ENCODE data around the gene HEXIM2.
"Not testable (repeated sequence)": the region's sequence is repeated elsewhere in the genome, so short reads cannot be mapped to it uniquely, and the experiment has no call there.

The HEXIM2 gene, protein sequence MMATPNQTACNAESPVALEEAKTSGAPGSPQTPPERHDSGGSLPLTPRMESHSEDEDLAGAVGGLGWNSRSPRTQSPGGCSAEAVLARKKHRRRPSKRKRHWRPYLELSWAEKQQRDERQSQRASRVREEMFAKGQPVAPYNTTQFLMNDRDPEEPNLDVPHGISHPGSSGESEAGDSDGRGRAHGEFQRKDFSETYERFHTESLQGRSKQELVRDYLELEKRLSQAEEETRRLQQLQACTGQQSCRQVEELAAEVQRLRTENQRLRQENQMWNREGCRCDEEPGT

DNA sequence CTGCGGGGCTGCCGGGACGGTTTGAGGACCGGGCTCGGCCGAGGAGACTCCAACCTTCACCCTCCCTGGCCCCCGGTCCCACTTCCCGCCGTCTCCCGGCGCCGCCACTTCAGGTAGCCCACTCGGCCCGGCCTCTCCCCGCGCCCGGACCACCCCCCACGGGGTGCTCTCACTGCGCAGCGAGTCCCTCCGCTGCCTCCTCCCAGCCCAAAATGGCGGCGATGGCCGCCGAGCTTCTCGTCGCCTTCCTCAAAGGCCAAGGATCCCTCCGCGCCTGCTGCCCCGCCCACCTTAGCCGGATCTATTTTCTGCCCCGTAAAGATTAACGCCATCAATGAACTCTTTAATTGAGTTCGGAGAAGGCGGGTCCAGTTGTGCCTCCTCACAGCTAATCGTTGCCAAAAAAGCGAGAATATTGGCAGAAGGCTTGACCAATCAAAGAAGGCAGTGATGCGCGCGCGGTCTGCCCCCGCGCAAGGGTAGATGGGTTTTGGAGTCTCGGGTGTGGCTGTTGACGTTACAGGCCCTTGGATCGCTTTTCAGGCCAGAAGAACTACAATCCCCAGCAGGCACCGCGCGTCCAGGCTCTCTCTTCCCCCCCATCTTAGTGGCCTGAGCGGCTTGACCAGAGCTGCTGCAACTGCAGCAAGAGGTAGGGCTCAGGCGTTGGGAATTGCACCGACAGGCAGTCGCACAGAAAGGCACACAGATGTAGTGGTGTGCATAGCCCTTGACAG lies at the start of gene HEXIM2:
Gene HEXIM2, plus strand, starts transcription at position 588 of the 737 bp plus-strand sequence. CDS start 919 bp downstream, outside the sequence.
- peak; percentile 100 for DNase-seq

DNA sequence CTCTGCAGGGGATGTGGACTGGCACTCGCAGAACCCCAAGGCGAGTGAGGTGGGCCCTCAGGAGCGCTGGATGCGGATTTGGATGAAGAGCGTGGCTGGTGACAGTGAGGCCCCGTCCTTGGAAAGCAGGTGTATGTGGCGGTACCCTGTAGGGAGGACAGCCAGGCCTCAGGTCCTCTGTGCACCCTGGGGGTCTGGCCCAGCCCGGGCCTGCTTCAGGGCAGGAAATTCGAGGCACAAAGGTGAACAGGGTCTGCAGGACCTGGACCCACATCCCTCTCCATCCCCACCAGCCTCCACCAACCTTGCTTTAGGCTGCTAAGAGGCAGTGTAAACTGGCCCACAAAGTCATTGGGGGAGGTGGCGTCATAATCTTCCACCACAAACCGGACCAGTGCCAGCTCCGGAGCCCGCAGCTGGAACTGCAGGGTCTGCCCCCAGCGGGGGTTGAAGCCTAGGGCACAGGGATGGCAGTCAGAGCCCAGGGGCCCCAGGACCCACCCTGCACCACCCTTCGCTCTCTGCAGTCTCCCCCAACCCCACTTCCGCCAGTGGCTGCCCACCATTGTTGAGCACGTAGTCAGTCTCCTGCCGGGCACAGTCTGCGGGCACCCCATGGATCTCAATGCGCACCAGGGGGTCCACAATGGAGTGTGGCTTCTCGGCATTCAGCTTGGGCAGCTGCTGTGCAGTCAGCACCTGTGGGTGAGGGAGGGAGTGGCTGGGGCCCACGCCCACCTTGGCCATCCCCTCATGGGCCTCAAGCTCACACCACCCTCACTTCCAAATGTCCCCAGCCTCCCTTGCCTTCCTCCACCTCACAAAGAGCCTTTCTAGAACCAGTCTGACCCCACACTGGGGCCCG lies 48.9 kb upstream of the HEXIM2 start:
- no peak for DNase-seq

DNA sequence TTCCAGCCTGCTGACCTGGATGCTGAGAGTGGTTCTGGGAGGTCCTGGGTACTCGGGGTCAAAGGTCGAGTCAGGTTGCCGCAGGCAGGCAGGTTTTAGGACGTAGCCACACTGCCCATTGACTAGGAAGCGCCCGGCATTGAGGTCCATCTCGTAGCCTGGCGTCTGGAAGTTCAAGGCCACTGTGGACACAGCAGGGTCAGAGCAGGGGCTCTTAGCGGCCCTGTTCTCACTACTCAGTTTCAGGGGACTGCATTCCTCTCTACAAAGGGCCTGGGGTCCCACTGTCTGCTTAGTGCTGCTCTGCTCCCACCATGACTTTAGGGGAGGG lies 48.3 kb upstream of the HEXIM2 start:
- no peak for DNase-seq

DNA sequence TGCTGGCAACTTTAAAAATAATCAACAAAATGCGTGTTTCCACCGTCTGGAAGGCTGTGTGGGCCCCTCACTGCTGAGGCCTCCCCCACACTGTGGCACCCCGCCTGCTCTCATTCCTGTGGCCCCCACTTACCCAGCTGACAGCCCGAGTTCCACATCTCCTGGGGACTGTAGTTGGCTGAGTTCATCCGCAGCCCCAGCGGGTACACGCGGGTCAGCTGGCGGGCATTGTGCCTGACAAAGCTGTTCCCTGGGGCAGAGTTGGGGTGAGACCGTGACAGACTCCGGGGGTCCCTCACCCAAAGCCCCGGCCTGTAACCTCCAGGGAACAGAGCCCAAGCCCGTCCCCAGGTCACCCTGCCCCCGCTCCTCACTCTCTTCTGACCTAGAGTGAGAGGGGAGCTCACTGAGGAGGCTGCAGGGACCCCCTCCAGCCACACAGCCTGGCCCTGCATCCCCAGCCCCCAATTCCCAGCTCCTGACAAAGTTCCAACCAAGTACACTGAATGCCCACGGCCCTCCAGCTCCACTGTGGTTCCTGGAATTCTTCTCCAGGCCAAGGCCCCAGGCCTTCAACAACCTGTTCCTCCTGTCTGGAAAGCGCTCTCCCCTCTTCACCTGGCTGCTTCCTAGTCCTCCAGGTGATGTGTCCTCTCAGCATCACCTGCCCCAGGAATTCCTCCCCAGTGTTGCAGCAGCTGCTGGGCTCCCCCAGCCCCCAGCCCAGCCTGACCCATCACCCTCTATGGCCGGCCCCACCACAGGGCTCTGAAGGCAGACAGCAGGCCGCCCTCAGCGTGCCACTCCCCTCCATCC lies 47.4 kb upstream of the HEXIM2 start:
- DNase-seq = no peak

DNA sequence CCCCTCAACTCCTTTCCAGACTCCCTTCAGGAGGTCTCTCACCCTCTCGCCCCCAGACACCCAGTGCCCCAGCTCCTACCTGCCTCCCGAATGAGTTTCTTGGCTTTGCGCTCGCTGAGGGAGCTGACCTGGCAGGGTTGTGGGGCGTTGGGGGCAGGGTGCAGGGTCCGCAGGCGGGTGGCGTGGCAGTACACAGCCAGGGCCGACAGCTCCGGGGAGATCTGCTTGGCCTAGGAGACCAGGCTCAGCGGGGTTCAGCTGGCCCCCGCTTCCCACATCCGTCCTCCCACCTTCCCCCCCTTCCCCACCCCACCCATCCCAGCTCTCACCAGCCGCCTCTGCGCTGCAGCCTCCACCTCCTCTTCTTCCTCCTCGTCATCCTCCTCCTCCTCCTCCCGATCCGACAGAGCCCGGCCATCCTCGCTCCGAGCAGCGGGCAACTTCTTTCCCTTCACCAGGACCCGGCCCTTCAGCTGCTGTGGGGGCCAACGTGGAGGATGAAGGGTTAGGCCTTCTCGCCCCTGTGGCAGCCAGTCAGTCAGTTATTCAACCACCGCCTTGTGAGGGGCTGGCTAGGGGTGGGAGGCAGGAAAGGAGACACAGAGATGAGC lies 46.6 kb upstream of the HEXIM2 start:
- DNase-seq = no peak

DNA sequence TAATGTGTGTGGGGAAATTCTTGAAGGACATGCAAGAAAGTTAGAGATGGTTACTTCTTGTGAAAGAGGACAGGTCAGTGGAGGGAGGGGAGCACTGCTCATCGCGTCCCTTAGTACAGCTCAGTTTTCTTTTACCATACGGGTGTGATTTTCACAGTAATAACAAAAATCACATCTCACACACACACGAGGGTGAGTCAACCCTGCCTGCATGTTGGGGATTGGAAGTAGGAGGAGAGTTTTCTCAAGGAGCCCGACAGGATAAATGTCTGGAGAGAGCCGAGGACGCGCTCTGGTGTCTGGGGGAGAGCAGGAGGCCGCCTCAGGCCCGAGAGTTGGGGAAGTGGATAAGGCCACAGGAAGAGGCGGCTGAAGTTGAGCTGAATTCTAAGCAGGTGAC lies 45.8 kb upstream of the HEXIM2 start:
- no peak for DNase-seq

DNA sequence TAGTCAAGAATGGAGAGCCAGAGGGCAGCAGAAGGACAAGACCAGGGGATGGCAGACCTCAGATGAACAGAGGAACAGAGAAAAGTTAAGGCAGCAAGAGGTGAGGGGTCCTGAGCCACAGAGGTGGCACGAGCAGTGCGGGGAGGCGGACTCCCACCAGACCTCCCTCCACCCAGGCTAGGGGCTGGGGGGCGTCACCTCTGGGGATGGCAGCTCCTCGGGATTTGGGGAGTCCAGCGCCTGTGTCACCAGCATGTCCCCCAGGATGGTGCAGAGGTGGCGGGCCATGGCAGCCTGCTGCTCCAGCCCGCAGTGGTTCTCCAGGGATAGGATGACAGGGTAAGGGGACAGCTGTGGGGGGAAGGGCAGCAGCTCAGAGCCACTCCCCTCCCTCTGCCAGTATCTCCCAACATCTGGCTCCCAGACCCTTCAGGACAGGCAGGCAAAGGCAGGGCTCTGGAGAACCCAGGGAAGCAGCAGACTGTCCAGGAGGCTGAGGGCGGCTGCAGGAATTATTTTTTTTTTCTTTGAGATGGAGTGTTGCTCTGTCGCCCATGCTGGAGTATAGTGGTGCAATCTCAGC lies 45.1 kb upstream of the HEXIM2 start:
- DNase-seq = peak; percentile 70 to 92

DNA sequence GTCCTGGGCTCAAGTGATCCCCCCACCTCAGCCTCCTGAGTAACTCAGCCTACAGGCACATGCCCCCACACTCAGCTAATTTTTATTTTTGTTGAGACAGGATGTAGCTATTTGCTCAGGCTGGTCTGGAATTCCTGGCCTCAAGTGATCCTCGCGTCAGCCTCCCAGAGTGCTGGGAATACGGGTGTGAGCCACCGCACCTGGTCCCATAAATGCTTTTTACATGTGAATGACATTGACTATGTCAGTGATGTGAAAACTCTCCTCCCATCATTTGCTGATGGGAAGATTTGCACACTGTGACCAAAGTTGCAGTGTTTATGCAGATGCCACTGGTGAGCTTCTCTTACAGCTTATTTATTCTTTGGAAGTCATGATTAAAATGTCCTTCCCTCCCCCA lies 44.3 kb upstream of the HEXIM2 start:
- DNase-seq = no peak

DNA sequence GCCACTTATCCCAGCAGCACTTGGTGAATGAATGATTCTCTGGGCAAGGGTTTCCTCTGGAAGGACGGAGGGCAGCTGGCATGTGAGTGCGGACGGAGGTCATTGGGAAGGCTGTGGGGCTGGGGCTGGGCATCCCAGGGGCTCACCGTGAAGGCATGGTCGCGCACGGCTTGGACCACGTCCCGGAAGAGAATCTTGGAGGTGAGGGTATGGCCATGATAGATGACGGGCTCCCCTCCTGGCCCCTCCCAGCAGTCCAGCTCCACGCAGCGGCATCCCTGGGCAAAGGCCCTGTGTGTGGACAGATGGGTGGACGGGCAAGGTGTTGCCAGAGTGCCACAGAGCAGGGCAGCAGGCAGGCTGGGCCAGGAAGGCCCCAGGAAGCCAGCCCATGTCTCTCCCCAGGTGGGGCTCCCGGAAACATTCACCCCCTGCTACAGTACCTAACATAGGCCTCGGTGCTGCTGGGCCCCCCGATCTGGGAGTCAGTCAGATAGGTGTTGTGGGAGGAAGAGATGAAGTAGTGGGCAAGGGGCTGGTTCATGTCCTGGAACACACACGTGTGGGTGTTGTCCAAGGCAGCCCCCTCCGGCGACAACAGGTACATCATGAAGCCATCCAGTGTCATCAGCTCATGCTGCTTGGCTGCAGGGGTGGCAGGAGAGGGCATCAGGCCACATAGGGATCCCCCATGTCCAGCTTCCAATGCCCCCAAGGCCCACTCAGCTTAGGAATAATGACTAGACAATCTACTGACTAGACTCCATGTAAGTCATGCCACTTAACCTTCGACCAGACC lies 43.6 kb upstream of the HEXIM2 start:
- DNase-seq = no peak

DNA sequence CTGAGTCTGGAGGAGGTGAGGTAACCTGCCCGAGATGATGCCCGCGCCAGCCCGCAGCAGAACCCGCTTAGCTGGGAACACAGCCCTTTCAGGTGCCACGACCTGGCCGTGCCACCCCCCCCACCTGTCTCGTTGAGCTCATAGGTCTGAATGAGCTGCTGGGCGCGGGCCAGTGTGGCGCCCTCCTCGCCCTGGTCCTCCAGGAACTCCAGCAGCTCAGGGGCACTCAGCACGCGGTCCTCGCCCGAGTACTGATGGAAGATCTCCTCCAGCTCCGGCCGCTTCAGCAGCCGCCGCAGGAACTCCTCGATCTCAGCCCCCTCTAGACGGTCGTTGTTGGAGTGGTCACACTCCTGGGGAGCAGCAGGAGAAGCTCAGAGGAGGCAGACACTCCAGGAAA lies 43.0 kb upstream of the HEXIM2 start:
- no peak for DNase-seq

DNA sequence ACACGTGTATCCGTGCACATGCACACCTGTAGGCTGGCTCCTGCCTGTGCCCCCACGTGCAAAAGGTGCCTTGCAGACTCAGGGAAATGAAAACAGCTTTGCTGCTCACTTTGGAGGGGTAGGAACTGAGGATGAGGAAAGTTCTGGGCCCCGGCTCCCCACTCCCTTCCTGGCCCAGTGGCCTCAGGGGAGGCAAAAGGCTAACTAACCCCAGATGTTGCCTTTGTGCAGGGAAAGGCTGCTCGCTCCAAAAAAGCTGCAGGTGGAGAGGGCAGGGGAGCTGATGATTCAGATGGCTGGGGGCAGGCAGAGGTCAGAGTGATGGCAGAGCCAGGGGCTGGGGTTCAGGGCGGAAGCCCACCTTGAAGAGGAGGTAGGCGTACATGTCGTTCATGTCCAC lies 41.7 kb upstream of the HEXIM2 start:
- DNase-seq = no peak

DNA sequence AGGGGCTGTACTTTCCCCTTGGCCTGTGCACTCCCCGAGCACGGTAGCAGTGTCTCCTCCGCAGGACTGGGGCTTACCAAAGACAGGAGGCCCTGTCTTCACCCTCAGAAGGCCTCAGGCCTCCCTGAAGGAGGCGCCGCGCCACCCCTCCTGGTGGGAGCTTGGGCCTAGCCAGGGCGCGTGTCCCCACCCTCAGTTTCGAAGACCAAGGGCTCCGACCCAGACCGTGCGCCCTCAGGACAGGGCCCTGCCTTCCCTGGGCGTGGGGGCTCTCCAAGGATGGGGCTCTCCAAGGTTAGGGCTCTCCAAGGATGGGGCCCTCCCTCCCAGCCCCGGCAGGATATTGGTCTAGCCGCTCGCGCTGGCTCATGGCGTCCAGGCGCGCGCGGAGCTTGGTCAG lies 41.1 kb upstream of the HEXIM2 start:
- no peak for DNase-seq

DNA sequence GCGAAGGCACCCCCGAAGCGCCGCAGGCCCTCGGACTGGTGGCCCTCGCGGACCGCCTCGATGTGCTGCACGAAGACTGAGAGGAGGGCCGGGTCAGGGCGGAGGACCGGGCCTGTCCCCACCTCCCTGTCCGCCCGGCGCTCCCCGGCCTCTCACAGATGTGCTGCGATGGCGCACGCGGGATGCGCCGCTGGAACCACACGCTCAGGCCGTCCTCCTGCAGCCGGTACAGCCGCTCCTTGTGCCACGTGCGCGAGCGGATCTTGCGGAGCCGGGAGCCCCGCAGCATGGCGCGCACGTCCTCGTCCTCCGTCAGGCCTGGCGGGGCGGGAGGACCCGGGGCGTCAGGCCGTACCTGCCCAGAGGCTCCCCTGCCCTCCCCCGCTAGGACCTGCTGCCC lies 40.6 kb upstream of the HEXIM2 start:
- no peak for DNase-seq

DNA sequence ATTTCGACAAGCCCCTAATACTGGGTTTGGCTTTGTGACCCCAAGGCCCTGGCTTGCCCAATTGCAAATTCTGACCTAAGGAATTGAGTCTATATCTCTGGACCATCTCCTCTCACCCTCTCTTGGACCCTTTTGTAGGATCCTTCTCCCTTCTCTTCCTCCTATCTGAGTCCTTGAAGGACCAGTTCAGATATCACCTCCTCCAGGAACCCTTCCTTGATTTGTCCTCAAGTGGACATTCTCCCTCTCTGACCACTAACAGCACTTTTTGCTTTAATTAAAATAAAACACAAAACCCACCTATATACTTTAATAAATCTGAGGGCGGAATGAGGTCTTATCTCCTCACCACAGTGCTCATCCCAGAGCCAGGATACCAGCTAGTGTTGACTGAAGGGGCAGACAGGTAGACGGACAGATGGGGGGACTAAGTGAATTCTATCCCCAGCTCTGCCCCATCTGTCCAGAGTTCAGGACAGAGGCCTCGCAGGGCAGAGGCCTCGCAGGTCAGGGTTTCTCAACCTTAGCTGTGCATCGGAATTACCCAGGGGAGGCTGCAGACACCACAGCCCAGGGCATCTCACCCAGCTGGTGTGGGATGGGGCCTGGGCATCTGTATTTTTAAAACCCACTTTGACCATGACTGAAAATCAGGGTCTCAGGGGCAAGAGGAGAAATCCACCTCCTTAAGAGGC lies 38.5 kb upstream of the HEXIM2 start:
- DNase-seq = no peak

DNA sequence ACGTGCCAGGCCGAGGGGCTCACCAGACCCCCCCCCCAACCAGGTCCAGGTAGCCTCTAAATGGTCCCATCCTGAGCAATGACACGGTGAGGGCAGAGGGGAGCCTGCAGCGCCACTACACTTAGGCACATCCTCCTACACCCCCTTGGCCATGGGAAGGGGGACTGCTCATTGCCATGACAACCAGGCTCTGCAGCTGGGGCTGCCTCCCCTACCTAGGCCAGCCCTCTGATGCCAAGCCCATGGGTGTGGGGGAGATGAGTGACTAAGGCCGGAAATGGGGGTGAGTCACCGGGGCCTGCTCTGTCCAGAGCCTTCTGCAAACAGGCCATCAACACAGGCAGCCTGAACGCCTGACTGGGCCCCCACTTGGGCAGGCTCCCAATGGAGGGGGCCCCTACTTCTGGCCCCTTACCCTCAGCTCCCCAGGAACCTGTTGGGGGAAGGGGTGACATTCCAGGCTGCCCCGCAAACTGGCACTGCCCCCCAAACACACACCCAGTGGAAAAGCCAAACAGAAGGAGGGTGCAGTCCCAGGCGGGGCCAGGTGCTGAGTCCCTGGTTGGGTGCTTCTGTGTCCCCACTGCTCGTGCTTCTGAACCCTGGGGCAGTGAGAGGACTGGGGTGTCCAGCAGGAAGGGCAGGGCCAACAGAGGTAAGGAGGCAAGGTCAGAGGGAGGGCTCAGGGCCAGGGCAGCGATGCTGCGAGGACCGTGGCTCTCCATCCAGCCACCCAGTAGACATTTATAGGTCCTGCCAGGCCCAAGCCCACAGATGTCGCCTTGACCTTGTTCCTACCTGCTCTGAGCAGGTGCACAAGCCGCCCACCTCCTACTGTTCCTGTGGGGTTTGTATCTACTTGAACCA lies 37.5 kb upstream of the HEXIM2 start:
- DNase-seq = no peak

DNA sequence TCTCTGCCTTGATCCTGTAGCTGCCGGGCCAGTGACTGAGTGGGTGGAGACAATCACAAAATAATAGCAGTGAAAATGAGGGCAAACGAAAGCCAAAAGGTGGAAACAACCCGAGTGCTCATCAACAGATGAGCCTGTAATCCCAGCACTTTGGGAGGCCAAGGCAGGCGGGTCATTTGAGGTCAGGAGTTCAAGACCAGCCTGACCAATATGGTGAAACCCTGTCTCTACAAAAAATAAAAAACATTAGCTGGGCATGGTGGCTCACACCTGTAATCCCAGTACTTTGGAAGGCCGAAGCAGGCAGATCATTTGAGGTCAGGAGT lies 36.9 kb upstream of the HEXIM2 start:
- DNase-seq = not testable (repeated sequence)

DNA sequence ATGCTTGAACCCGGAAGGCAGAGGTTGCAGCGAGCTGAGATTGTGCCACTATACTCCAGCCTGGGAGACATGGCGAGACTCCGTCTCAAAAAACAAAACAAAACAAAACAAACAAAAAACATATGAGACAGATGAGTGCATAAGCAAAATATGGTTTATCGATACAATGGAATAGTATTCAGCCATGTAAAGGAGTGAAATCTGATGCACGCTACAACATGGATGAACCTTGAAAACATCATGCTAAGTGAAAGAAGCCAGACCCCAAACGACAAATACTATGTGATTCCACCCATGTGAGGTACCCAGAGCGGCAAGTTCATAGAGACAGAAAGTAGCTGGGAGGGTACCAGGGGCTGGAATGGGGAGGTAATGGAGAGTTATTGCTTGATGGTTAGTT lies 36.2 kb upstream of the HEXIM2 start:
- no peak for DNase-seq

DNA sequence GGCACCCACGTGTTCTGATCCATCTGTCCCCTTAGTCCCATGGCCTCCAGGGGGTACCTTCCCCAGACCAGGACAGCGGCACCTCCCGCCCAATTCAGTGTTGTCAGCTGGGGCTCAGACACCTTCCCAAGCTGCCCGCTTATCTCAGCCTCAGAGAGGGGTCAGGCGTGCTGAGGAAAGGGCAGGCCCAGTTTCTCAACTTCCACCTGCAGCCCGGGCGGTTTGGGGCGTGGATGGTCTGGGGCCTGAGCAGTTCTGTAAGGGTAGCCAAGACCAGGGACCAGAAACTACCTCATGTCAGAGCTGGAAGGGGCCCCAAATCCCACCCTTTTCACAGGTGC lies 34.5 kb upstream of the HEXIM2 start:
- no peak for DNase-seq

DNA sequence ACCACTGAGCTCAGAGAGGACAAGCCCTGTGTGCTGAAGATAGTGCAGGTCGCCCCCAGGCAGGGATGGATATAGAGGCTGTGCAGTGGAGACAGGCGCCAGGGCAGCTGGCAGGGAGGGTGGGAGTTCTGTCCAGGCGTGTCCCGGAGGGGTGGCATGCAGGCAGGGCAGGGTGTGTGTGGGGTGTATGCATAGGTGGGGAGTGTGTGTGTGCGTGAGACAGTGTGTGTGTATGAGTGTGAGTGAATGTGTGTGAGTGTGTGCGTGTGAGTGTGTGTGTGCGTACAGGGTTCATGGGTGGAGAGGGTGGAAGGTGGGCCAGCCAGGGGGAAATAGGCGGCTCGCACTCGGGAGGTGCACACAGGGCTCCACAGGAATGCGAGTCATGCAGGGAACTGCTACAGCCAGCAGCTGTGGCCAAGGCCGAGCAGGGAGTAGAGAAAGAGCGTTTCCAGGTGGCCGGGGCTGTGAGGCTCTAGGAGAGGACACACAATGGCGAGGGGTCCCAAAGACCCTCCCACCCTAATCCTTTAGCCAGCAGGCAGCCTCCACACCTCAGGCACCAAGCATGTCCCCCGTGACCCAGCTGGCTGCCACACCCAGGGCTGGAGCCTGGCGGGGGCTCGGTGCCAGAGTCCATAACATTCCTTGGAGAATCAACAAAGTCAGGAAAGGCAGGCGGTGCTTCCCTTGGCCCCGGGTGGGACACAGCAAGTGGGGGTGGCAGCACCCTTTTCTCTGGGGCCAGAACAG lies 34.0 kb upstream of the HEXIM2 start:
- DNase-seq = no peak

Measured in NCI-H524 (cell line).